GM18498 (cell line): ENCODE measurements around the gene TFAP2B.

Experiments used
- ATAC-seq: cut with Tn5 transposase; IDR thresholded peaks from one replicate; pipeline ENCODE4 v1.9.1; 2021; ENCODE audit warnings: mild to moderate bottlenecking, moderate library complexity; ENCODE audit not compliant: unreplicated experiment

The TFAP2B gene

DNA sequence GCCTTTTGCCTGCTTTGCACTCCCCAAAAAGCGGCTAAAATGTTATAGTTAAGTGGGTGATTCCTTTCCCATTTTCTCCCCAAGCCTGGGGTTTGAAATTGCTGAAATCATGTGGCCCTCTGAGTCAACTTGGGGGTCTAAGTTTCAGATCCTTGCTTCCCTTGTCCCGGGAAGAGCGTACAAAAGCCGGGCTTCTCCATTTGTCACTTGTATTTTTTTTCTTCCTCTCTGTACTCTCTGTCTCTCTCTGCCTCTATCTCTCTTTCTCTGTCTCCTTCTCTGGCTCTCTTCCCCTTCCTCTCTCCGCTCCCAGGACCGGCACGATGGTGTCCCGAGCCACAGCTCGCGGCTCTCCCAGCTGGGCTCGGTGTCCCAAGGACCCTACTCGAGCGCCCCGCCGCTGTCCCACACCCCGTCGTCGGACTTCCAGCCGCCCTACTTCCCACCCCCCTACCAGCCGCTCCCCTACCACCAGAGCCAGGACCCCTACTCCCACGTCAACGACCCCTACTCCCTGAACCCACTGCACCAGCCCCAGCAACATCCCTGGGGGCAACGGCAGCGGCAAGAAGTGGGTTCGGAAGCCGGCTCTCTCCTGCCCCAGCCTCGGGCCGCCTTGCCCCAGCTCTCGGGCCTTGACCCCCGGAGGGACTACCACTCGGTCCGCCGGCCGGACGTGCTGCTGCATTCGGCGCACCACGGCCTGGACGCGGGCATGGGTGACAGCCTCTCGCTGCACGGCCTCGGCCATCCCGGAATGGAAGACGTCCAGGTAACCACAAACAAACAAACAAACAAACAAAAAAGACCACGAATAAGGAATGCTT, 4.6 kb downstream of the TFAP2B start:
- ATAC-seq: no peak

DNA sequence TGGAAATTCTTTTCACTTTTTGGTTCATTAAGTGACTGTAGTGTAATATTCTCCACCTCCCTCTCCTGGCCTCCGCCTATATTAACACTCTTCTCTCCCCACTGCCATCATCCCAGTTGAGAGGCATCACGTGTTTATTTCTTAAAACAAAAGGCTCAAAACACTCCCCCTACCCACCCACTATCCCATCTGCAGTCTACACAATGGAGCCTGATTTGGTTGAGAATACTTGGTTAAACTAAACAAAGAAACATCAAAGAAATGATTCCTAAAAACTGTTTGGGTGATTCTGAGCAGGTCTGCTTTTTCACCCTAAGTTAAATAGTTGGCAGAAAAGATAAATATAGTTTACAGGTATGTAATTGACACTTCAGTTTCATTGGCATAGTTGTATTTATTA, 5.9 kb downstream of the TFAP2B start:
- no peak for ATAC-seq

DNA sequence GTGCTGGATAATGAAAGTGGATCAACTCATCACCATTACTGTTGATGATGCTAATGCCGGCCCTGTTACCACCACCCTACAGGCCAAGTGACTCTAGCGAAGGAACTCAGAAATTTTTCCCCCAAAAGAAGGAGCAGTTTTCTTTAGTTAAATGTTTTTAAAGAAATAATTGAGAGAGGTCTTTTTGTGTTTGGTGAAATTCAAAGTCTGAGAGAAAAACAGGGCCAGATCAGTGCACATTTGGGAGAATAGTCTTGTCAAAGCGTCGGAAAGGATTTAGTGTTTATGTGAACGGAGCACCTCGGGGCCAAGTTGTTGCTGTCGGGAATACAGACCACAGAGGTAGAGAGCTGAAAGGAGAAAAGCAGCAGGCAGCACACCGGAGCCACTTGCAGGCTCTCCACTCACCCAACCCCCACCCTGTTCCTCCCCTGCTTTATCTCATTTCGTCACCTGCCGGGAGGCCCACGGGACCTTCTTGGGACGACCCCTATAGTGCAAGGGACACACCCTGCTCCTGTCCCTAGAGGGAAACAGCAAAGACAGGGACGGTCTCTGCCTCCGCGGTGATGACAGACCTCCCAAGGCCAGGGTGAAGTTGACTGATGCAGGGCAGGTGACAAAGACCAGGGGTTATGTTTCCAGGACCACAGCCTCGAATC, 6.8 kb downstream of the TFAP2B start:
- no peak for ATAC-seq

DNA sequence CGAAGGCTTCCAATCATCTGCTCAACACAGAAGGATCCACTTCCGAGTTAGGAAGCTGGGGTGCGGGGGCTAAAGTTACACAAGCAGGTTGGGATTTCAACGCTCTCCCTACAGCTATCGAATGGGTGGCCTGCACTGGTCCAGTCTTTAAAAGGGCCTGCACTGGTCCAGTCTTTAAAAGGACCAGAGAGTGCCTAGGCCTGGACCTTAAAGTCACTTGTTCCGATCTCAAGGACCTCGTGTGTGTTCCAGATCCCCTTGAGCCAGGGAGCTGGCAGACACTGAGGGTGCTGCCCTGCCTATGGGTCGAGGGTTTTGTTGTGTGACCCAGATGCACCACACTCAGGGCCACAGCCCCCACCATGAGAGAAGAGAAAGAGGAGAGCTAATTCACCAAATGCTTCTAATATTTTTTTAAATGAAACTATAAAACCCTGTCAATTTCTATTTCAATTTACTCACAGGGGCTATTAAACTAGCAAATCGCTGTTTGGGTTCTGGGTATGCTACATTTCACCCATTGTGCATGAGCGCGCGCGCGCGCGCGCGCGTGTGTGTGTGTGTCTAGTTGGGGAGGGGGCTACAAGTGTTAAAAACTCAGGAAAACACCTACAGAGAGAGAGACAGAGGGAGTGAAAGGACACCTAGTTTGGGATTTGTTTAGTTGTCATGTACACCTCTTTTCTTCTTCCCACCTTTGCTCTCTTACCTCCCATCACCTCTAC, 7.5 kb downstream of the TFAP2B start:
- ATAC-seq: no peak

DNA sequence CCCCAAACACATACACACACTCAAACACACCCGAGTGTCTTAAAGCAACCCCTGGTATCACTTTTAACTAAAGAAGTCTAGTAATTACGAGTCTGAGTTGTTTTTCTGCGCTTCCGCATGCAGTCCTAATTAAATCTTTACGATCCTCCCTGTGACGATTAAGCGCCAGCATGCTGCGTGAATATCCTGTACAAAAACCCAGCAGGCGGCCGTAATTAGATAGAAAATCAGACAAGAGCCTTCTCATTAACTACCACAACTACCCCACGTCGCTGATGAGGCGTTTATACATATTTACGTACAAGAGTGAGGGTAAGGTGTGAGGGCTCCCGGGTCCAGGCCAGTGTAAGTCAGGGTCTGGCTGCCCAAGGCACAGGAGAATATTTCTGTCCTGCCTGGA, 8.1 kb downstream of the TFAP2B start:
- ATAC-seq: no peak

DNA sequence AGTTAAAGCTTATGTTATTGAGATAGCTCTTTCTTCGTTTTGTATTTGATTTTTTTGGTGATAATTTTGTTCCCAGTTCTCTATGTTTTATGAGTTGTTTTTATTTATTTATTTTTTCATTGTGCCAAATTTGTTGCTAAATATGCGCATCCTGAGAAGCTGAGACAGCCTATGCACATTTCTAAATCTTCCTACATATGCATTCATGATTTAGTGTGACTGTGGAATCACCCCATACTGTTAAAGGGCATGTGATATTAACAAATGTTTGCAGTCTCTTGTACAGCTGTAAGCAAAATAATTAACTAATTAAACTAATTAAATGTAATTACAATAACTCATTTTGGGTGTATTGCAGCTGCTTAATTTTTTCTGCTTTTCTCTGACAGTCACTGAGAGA, 10.4 kb downstream of the TFAP2B start:
- no peak for ATAC-seq

DNA sequence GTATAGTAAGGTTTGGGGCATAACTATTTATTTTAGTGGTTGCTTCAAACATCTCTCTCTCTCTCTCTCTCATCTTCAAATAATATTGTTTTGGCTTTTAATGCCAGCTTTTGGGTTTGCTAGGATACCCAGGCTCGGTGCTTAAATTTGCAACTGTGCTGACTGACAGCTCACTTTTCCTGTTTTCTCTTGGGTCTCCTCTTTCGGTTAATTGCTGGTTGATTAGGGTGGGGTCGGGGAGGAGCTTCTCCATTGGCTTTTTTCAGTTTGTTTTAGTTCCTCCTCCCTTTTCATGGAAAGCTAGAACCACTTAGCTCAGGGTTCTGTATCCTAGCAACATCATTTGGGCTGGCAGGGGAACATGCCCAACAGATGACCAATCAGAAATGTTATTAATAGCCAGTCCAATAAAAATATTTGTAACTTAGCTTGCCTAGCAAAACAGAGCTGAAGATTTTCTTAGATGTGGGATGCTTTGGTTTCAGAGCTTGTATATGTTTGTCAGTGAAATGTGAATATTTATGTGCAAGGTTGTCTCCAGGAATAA, 11.3 kb downstream of the TFAP2B start:
- ATAC-seq: no peak

DNA sequence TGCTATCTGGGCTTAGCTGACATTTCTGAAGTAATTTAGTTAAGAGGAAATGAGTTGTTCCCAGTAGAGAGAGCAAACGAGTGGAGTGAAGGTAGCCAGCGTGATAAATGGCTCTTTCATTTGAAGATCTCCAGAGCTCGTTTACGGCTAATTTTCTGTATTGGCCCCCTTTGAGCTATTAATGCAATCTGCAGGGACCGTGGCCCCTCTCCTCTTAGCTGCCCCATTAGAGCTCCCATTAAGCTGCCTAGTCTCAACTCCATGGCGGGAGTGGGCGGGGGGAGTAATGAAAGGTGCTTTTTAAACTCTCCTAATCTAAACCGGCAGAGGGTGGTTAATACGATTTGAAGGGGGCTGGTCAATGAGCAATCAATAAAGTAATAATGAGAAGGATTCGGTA, 12.5 kb downstream of the TFAP2B start:
- no peak for ATAC-seq

DNA sequence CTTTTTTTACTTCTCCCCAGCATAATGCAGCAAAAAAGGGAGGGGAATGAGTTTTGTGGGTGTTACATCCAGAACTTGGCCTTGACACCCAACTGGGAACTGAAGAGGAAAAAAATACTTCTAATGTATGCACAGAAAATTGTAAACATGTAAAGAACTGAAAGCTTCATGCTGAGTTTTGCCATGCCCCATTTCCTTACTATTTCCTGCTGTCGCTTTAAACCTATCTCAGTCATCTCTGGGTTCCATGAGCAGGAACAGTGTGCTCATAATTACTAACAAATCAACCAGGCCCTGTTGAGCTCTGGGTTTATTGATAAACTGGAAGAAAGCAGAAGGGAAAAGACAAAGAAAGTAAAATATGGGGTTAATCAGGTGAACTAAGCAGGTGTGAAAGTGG, 14.2 kb downstream of the TFAP2B start:
- no peak for ATAC-seq

DNA sequence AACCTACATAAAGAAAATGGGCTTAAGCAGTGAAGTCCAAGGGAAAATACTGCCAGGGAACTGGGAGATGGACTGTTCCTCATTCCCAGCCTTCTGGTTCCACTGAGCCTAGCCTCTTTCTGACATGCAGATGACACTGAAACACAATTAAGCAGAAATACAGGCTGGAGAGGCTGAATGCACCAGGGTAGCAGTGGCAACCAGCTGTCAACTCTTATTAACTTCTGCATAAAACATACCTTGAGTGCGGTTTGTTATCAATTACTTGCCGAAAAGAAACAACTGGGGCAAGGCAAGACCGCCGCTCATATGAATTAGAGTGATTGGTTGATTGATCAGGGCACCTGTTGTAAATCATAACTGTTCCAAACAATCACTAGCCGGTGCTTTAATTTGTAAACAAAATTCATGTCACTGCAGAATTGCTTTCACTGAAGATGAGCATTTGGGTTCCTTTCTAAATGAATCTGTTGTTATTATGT, 16.3 kb downstream of the TFAP2B start:
- no peak for ATAC-seq

DNA sequence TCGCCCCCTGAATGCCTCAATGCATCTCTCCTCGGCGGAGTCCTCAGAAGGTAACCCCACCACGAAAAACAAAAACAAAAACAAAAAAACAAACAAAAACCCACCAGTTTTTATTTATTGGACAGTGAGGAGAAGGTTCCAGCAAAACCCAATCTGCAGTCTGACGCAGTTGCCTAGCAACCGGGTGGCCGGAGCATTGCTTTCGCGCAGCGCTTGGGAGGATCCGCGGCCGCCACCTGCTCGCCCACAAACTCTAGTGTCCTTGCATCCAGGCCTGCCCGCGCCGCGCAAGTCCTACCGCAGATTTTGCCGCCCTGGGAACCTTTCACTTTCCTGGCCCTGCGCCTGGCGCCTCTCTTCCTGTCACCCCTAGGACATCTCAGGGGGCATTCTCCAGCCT, 17.6 kb downstream of the TFAP2B start:
- no peak for ATAC-seq

DNA sequence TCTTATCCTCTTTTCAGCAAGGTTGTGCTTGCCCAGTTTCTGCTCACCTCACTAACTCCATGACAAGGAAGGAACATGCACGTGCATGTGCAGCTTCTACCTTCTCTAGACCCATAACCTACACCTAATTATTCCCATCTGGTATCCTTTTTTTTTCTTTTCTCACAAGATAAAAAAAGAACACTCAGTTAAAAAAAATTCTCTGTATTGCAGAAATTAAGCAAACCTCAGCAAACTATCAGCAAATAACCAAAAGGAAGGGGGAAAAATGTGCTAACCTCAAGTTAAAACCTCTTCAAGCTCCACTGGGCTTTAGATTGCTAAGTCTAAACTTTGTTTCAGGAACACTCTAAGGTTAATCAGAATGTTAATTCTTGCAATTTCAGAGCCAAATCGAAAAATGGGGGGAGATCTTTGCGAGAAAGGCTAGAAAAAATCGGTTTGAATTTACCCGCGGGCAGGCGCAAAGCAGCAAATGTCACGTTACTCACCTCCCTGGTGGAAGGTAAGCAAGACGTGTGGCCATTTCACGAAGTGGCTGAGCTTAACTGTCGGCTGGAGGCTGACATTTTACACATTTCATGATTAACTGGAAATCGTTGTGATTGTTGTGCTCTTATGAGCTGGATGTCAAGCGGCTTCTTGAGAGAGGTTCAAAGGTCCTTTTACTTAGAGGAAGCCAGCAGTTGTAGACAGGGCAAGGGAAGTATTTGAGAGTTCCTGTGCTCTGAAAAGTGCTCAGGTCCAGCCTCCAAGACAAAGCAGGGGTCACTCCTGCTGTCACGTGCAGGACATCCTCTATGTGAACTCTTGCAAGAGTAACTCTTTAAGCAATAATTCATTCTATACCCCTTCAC, 19.1 kb downstream of the TFAP2B start:
- no peak for ATAC-seq

DNA sequence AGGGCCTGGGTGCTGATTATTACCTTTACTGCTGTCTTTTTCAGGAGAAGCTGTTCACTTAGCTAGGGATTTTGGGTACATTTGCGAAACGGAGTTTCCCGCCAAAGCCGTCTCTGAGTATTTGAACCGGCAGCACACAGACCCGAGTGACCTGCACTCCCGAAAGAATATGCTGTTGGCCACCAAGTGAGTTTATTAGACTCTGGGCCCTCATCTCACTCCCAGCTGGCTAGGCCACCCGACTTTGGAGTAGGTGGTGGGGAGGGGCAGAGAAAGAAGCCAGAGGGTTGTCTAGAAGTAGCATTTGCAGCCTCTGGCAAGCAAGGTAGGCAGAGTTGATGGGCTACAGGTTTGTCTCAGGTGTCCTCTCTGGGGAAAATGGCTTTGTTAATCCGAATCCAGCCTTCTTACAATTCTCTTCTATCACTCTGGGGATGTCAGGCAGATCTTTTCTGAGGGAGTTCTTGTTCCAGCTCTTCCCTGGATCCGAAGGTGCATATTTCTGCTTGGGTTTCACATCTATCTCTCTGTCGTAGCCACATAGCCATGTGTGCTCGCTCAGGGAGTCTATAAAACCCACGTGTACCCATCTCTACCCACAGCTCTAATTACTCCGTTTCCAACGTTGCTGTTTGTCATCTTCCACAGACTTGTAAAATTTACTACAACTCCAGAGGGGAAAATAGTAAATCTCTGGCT, 21.6 kb downstream of the TFAP2B start:
- no peak for ATAC-seq

DNA sequence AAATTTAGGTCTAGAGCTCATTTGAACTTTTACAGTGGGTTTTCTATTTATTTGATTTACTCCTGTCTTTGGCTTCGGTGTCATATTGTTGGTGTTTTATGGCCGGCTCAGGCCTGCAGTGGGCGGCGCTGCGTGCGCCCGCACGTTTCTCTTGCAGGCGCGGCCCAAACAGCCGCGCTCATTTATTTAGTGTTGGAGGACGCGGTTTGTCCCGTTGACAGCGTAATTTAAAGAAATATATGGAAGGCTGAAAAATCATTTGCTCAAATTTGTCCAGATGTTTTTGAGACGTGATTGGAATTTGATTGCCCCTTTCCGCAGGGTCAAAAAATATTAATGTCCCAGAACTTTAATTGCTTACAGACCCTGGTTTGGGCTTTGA, 22.1 kb downstream of the TFAP2B start:
- ATAC-seq: no peak

DNA sequence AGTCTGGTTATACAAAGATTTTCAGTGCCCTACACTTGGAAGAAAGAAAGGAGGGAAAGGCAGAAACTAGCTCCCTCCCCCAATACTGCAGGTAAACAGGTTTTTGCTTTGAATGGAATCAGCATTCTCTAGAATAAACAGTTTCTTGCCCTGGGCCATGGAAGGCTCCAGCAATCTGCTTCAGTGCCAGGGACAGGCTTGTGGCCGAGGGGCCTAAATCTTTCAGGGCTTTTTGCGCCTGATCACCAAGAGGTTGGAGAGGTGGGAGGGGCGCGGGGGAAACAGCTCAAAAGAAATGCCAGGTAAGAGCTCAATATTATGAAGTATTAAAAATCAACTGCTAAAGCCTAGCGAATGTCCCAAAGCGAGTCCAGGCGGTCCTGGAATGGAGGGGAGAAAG, 23.8 kb downstream of the TFAP2B start:
- ATAC-seq: no peak

DNA sequence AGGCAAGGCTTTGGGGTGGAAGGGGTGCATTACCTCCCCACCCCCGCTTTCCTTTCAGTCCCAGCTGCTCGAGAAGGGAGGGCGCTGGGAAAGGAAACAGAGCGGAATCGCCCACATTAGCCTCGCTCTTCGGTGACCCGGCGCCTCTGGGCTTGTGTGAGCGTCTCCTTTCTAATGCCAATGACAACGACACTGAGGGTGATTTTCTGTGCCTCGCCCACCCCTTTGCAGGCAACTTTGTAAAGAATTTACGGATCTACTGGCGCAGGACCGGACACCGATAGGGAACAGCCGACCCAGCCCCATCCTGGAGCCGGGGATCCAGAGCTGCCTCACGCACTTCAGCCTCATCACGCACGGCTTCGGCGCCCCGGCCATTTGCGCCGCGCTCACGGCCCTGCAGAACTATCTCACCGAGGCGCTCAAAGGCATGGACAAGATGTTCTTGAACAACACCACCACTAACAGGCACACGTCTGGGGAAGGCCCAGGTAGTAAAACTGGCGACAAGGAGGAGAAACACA, 24.3 kb downstream of the TFAP2B start:
- ATAC-seq: no peak

DNA sequence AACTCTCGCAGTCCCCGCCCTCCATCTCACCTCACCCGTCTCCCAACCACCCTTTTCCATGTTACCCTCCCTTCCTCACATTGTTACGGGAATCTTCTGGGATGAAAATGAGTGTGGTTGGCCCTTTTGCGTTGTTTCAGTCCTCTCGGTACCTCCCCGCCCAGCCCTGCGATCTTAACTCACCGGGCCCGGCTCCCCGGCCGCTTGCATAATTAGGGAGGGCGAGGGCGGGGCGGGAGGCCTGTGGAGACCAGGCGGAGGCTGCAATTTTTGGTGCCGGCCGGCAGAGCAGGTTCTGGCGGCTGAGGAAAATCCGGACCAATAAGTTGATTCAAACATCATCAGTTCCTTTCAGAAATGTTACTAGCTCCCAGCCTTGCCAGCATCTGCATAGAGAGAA, 25.2 kb downstream of the TFAP2B start:
- ATAC-seq: no peak

DNA sequence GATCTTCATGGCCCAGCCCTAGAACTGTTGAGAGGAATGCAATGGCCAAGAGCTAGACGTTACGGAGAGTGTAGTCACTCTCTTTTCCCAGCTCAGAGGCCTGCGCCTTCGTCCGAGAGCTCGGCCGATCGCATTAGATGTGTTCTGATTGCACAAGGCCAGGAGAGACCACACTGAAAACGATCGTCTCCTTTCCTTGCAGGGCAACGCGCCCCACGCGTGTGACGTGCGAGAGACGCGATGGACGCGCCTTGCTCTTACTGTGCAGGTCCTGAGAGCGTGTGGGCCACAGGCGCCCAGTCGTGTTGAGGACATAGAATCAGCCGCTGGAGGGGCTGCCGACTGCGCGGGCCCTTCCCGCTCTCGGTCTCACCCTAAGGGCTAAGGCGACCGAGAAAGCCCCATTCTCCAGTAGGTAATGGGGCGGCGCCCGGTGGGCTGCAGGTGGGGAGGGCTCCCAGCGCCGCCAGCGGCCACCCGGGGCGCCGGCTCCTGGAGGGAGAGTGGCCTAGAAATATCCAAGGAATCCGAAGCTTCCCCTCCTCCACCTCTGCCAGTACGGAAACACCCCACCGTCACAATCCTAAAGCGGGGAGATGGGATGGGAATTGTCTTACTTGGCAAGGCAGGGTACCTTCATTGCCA, 26.9 kb downstream of the TFAP2B start:
- ATAC-seq: no peak

DNA sequence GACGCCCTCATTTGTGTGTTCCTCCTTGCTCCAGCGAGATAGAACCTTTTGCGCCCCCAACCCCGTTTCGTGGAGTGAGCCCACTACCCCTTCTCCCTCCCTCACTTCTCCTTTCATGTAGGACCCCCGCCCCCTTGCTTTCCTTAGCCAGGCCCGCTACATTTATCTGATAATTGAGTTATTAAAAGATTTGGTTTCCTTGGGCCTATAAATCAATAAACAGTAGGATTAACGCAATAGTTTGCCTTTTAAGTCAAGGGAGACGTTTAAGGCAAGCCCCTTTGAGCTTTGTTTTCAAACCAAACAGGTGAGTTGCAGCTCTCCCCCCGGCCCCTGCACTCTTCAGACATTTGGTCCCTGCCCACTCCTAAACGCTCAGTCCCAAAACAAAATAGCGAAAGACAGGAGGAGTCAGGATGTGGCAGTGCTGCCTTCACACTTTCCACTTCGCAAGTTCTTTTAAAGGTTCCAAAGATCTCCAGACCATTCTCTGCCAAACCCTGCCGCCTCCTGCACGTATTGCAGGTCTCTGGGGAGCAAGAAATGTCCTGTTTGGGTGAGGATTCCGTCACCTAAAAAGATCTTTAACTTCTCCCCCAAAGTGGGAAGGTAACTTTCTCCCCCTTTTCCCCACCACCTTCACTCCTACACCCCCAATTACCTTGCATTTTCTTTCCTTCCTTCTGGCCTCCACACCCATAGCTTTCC, 27.6 kb downstream of the TFAP2B start:
- ATAC-seq: no peak
